Measurements from ENCODE around the gene FOXB1. TPM values are rescaled to one million over a fixed set of nuclear protein-coding genes. Genes with fewer than 3 reads are reported as not detected.

The FOXB1 gene
- total RNA-seq, 1 experiment from 2014 or later: 2.7 TPM

- no peaks in the 10 kb centered on the region for H3F3A ChIP-seq (ENCODE audit: insufficient read depth, low read depth)
- no TSS peak for BruUV-seq (replicated peaks)
- no peak overlapping the region for H3K4me3 ChIP-seq
- no peak overlapping the region for H3K27ac ChIP-seq
- H3K27me3 ChIP-seq (ENCODE audit: insufficient read depth, low read depth): no peaks in the 10 kb centered on the region
- ChIA-PET CTCF (no interaction called here), POLR2A (ENCODE audit: unreplicated experiment) (no interaction called here)
- H3K4me2 ChIP-seq: no peak overlapping the region
- intact Hi-C loops (cut with micrococcal nuclease; ENCODE audit: unreplicated experiment): no loop called here
- H3K9me2 ChIP-seq (ENCODE audit: insufficient read depth): no peaks in the 10 kb centered on the region
- H3K4me1 ChIP-seq (replicated peaks; ENCODE audit: insufficient read depth): peaks cover 16% of the 10 kb centered on the region
- no peak overlapping the region for H2AFZ ChIP-seq
- TF ChIP-seq CTCF (conservative IDR thresholded peaks at IDR 0.05) (no peak), EZH2 (IDR thresholded peaks at IDR 0.05; ENCODE audit: low read depth) (no peak)
- H4K20me1 ChIP-seq (ENCODE audit: insufficient read depth): no peaks in the 10 kb centered on the region
- no peaks in the 10 kb centered on the region for H3K9me3 ChIP-seq (ENCODE audit: insufficient read depth, low read depth)
- H3K79me2 ChIP-seq (ENCODE audit: low read depth): no peaks in the 10 kb centered on the region
- DNase-seq: no peak
- H3K36me3 ChIP-seq (ENCODE audit: low read depth): no peaks in the 10 kb centered on the region
Measured at GRCh38 chr15:60026555-60026954, 22.4 kb downstream of the FOXB1 start.

- no peak overlapping the region for H3K27ac ChIP-seq
- H4K20me1 ChIP-seq (ENCODE audit: insufficient read depth): no peaks in the 10 kb centered on the region
- intact Hi-C loops (cut with micrococcal nuclease; ENCODE audit: unreplicated experiment): no loop called here
- H3K4me2 ChIP-seq: no peak overlapping the region
- no peaks in the 10 kb centered on the region for H3F3A ChIP-seq (ENCODE audit: insufficient read depth, low read depth)
- no peaks in the 10 kb centered on the region for H3K79me2 ChIP-seq (ENCODE audit: low read depth)
- H3K9me2 ChIP-seq (ENCODE audit: insufficient read depth): no peaks in the 10 kb centered on the region
- H3K9me3 ChIP-seq (ENCODE audit: insufficient read depth, low read depth): no peaks in the 10 kb centered on the region
- POLR2A ChIA-PET (ENCODE audit: unreplicated experiment): no interaction called here
- H3K36me3 ChIP-seq (ENCODE audit: low read depth): no peaks in the 10 kb centered on the region
- H3K4me1 ChIP-seq (replicated peaks; ENCODE audit: insufficient read depth): no peaks in the 10 kb centered on the region
- BruUV-seq (replicated peaks): no TSS peak
- CTCF ChIA-PET: no interaction called here
- no peak overlapping the region for H2AFZ ChIP-seq
- TF ChIP-seq CTCF (conservative IDR thresholded peaks at IDR 0.05) (no peak), EZH2 (IDR thresholded peaks at IDR 0.05; ENCODE audit: low read depth) (no peak)
- H3K4me3 ChIP-seq: no peak overlapping the region
- no peak for DNase-seq
- no peaks in the 10 kb centered on the region for H3K27me3 ChIP-seq (ENCODE audit: insufficient read depth, low read depth)
Measured at GRCh38 chr15:60035344-60035743, 31.2 kb downstream of the FOXB1 start.

- Histone ChIP-seq H3K79me2 (ENCODE audit: low read depth) (no peaks in the 10 kb centered on the region), H4K20me1 (ENCODE audit: insufficient read depth) (no peaks in the 10 kb centered on the region), H3K27me3 (ENCODE audit: insufficient read depth, low read depth) (no peaks in the 10 kb centered on the region), H3K4me2 (no peak overlapping the region), H3K9me2 (ENCODE audit: insufficient read depth) (no peaks in the 10 kb centered on the region), H3K9me3 (ENCODE audit: insufficient read depth, low read depth) (no peaks in the 10 kb centered on the region), H3K27ac (no peak overlapping the region), H3K4me1 (replicated peaks; ENCODE audit: insufficient read depth) (no peaks in the 10 kb centered on the region), H3F3A (ENCODE audit: insufficient read depth, low read depth) (no peaks in the 10 kb centered on the region), H2AFZ (no peak overlapping the region), H3K4me3 (no peak overlapping the region), H3K36me3 (ENCODE audit: low read depth) (no peaks in the 10 kb centered on the region)
- CTCF ChIA-PET: no interaction called here
- no TSS peak for BruUV-seq (replicated peaks)
- intact Hi-C loops (cut with micrococcal nuclease; ENCODE audit: unreplicated experiment): no loop called here
- POLR2A ChIA-PET (ENCODE audit: unreplicated experiment): interaction anchor here (0.5 kb wide), 1 partner anchor 33 kb away, joined by 3 read pairs; no protein-coding TSS in a partner anchor
- no peak for TF ChIP-seq EZH2 (IDR thresholded peaks at IDR 0.05; ENCODE audit: low read depth)
- no peak for TF ChIP-seq CTCF (conservative IDR thresholded peaks at IDR 0.05)
- DNase-seq: no peak
Measured at GRCh38 chr15:60039316-60039715, 35.2 kb downstream of the FOXB1 start.
